Keratinocyte (primary cell): Measurements from ENCODE around the gene SNCAIP.

Experiments used
- CTCF ChIP-seq, 3 experiments: IDR thresholded peaks in 1 of 3; conservative IDR thresholded peaks in 1 of 3; optimal IDR thresholded peaks in 1 of 3; 2 replicates in 2 of 3; 3 replicates in 1 of 3; pipeline versions ENCODE3 to v1.5.1; 2011; ENCODE audit warnings: low read length in 3 of 3, mild to moderate bottlenecking in 3 of 3, moderate library complexity in 2 of 3, control low read depth in 1 of 3, inconsistent platforms in 1 of 3; ENCODE audit not compliant: insufficient read depth in 2 of 3; ENCODE audit errors: extremely low read depth in 1 of 3
- EZH2 ChIP-seq: IDR thresholded peaks from one replicate; pipeline ENCODE4 v1.6.1; 2012; ENCODE audit warnings: inconsistent platforms, mild to moderate bottlenecking, low read length, moderate library complexity

- peak; percentile 10 to 68 (median 63) for TF ChIP-seq CTCF (optimal IDR thresholded peaks at IDR 0.05 in 1 of 3, IDR thresholded peaks at IDR 0.05 in 1 of 3, conservative IDR thresholded peaks at IDR 0.05 in 1 of 3; ENCODE audit: extremely low read depth in 1 of 3, insufficient read depth in 2 of 3, low read length in 3 of 3)
- no peak for TF ChIP-seq EZH2
Observed at GRCh38 chr5:122458278-122458872, 146.3 kb downstream of the SNCAIP start.
